ENCODE results near the gene PPIL4. TPM values are rescaled to one million over a fixed set of nuclear protein-coding genes. Genes with fewer than 3 reads are reported as not detected.
"Not testable (repeated sequence)": the region's sequence is repeated elsewhere in the genome, so short reads cannot be mapped to it uniquely, and the experiment has no call there.

PPIL4 gene
- total RNA-seq, 1 donor from 2014 or later: 39.9 TPM

DNA sequence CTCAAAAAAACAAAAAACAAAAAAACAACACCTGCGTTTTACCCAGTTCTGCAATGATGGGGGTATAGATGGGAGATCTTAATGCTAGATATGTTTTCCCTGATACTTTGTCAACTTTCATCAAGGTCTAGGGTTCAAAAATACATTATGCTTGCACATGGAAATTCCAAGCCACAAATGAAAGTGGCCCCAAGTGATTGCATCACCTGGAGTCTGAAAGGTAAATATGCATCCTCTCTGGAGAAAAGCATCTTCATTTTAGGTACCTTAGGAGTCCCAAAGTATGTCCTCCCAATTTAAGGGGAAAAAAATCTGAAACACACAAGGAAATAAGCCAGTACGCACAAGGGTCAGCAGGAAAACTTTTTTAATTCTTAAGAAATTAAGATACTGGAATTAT lies 48.5 kb downstream of the PPIL4 start:
- Mint-ChIP-seq H3K9me3 (no peaks in the 10 kb centered on the region), H3K4me1 (no peaks in the 10 kb centered on the region), H3K27me3 (ENCODE audit: low read depth) (no peaks in the 10 kb centered on the region), H3K4me3 (no peak overlapping the region), H3K27ac (ENCODE audit: unreplicated experiment) (no peak overlapping the region), H3K36me3 (ENCODE audit: low read depth) (no peaks in the 10 kb centered on the region)
- TF ChIP-seq, protein P1, sequence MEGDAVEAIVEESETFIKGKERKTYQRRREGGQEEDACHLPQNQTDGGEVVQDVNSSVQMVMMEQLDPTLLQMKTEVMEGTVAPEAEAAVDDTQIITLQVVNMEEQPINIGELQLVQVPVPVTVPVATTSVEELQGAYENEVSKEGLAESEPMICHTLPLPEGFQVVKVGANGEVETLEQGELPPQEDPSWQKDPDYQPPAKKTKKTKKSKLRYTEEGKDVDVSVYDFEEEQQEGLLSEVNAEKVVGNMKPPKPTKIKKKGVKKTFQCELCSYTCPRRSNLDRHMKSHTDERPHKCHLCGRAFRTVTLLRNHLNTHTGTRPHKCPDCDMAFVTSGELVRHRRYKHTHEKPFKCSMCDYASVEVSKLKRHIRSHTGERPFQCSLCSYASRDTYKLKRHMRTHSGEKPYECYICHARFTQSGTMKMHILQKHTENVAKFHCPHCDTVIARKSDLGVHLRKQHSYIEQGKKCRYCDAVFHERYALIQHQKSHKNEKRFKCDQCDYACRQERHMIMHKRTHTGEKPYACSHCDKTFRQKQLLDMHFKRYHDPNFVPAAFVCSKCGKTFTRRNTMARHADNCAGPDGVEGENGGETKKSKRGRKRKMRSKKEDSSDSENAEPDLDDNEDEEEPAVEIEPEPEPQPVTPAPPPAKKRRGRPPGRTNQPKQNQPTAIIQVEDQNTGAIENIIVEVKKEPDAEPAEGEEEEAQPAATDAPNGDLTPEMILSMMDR (conservative IDR thresholded peaks at IDR 0.05): no peak
- no peak for DNase-seq (ENCODE audit: low read depth, low spot score)

DNA sequence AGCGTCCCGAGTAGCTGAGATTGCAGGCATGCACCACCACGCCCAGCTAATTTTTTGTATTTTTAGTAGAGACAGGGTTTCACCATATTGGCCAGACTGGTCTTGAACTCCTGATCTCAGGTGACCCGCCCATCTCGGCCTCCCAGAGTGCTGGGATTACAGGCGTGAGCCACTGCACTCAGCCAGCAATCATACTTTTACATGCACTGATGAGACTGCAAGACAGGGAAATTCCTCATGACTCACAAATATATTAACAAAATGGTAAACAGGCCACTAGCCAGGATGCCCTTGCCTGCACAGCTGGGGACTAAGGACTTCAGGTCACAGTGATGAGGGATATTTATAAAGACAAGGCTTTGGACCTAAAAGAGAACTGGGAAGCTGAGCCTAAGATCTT lies 49.2 kb downstream of the PPIL4 start:
- not testable (repeated sequence) for H3K27me3 Mint-ChIP-seq (ENCODE audit: low read depth); H3K36me3 Mint-ChIP-seq (ENCODE audit: low read depth); H3K27ac Mint-ChIP-seq (ENCODE audit: unreplicated experiment); H3K4me3 Mint-ChIP-seq; H3K4me1 Mint-ChIP-seq; H3K9me3 Mint-ChIP-seq; DNase-seq (ENCODE audit: low read depth, low spot score)

DNA sequence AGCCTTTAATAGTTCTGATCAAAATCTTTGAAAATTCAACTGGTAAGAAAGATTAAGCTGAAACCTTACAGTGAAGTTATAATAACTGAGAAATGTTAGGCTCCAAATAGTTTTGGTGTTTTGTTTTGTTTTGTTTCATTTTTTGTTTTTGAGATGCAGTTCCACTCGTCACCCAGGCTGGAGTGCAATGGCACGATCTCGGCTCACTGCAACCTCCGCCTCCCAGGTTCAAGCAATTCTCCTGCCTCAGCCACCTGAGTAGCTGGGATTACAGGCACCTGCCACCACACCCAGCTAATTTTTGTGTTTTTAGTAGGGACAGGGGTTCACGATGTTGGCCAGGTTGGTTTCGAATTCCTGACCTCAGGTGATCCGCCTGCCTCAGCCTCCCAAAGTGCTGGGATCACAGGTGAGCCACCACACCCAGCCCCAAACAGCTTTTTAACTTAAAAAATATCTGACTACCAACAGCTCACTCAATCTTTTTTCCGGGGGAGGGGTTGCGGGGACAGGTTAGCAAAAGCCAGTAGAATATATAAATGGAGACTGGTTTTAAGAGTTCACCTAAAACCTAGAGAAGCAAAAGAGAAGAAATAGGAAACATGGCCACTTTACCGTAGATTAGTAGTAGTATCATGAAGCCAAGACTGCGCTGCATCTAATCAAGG lies 50.4 kb downstream of the PPIL4 start:
- not testable (repeated sequence) for H3K4me1 Mint-ChIP-seq; H3K27me3 Mint-ChIP-seq (ENCODE audit: low read depth); DNase-seq (ENCODE audit: low read depth, low spot score); H3K36me3 Mint-ChIP-seq (ENCODE audit: low read depth); H3K9me3 Mint-ChIP-seq; H3K4me3 Mint-ChIP-seq; H3K27ac Mint-ChIP-seq (ENCODE audit: unreplicated experiment)

DNA sequence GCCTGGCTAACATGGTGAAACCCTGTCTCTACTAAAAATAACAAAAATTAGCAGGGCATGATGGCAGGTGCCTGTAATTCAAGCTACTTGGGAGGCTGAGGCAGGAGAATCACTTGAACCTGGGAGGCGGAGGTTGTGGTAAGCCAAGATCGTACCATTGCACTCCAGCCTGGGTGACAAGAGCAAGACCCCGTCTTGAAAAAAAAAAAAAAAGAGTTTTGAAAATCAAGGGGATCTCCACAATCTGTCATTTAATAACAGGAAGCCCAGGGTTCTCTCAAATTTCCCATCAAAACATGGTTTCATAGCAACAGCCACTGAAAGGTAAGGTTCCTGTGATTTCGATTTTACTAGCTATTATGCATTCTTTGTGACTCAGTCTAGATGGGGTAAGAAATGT lies 51.0 kb downstream of the PPIL4 start:
- H3K4me3 Mint-ChIP-seq; H3K4me1 Mint-ChIP-seq; H3K36me3 Mint-ChIP-seq (ENCODE audit: low read depth); DNase-seq (ENCODE audit: low read depth, low spot score); H3K9me3 Mint-ChIP-seq; H3K27ac Mint-ChIP-seq (ENCODE audit: unreplicated experiment); H3K27me3 Mint-ChIP-seq (ENCODE audit: low read depth): not testable (repeated sequence)

DNA sequence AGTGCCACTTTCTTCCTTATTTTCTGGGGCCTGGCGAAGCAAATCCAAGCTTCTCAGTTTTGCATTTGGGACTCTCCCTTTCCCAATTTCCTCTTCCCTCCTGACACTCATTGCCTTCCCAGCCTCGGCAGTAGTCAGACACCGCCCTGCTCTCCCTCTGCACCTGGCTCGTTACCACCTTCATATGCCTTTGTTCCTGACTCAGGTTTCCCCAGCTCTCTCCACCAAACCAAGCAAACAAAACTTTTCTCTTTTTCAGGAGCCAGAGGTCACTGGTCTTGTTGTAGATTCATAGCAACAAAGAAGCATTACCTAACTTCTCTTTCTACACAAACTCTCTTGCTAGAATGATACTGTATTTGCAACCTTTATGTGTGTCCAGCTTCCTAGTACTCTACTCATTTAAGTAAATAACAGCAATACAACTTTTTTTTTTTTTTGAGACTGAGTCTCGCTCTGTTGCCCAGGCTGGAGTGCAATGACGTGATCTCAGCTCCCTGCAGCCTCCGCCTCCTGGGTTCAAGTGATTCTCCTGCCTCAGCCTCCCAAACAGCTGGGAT lies 52.0 kb downstream of the PPIL4 start:
- no peak for DNase-seq (ENCODE audit: low read depth, low spot score)
- Mint-ChIP-seq H3K36me3 (ENCODE audit: low read depth) (no peaks in the 10 kb centered on the region), H3K4me3 (no peak overlapping the region), H3K9me3 (no peaks in the 10 kb centered on the region), H3K4me1 (no peaks in the 10 kb centered on the region), H3K27me3 (ENCODE audit: low read depth) (no peaks in the 10 kb centered on the region), H3K27ac (ENCODE audit: unreplicated experiment) (no peak overlapping the region)
- TF ChIP-seq, protein P1 (conservative IDR thresholded peaks at IDR 0.05): no peak

DNA sequence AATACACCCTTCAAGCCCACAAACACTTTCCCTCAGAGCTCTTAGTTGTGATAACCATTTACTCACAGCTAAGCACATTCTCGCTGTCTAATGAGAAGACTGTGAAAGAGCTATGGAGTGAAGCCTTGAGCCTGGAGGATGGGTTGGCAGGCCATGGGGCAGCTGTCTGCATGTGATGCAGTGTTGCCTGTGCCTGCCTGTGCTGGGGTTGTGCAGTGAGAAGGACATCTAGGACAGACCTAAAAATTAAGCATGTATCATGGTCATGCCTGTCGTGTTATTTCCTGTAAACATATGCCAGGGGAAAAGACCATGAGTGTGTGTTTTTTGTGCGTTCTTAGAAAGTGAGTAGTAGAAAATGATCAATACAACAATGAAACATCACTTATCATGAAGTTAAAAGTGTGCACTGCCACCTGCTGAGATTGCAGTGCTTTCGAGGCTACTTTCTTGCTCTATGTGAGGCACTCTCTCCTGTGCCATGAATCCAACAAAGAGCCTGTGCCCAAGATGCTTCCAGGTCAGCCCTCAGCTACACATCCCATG lies 53.0 kb downstream of the PPIL4 start:
- H3K9me3 Mint-ChIP-seq: no peaks in the 10 kb centered on the region
- no peak for DNase-seq (ENCODE audit: low read depth, low spot score)
- no peaks in the 10 kb centered on the region for H3K4me1 Mint-ChIP-seq
- H3K4me3 Mint-ChIP-seq: no peak overlapping the region
- TF ChIP-seq, protein P1 (conservative IDR thresholded peaks at IDR 0.05): no peak
- H3K36me3 Mint-ChIP-seq (ENCODE audit: low read depth): no peaks in the 10 kb centered on the region
- H3K27ac Mint-ChIP-seq (ENCODE audit: unreplicated experiment): no peak overlapping the region
- no peaks in the 10 kb centered on the region for H3K27me3 Mint-ChIP-seq (ENCODE audit: low read depth)

DNA sequence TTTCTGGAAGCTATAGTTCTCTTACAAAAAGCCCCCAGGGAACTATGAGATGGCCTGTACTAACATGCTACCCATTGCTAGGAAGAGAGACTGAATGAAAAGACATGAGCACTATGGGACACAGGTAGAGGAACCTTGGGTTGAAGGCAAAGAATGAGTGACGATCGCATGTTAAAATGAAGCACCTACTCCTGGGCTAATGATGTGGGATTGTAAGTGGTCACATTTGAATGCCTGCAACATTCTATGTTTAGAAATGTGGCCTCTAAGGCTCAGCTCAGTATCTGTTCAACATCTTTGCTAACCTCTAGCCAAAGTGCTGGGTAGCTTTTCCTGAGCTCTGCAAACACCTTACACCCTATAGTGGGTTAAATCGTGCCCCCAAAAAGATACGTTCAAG lies 55.9 kb downstream of the PPIL4 start:
- H3K36me3 Mint-ChIP-seq (ENCODE audit: low read depth): no peaks in the 10 kb centered on the region
- no peak for DNase-seq (ENCODE audit: low read depth, low spot score)
- H3K27me3 Mint-ChIP-seq (ENCODE audit: low read depth): no peaks in the 10 kb centered on the region
- no peak overlapping the region for H3K27ac Mint-ChIP-seq (ENCODE audit: unreplicated experiment)
- H3K4me1 Mint-ChIP-seq: no peaks in the 10 kb centered on the region
- no peak overlapping the region for H3K4me3 Mint-ChIP-seq
- TF ChIP-seq, protein P1 (conservative IDR thresholded peaks at IDR 0.05): no peak
- H3K9me3 Mint-ChIP-seq: no peaks in the 10 kb centered on the region
